Nephron (organoid): ENCODE measurements around the gene PACRG.

Experiments
- H3K27ac Mint-ChIP-seq, 3 experiments: 2 replicates each; pipeline ENCODE4 v1.8.0; 2020; ENCODE audit warnings: mixed read lengths in 3 of 3, mild to moderate bottlenecking in 2 of 3, moderate library complexity in 1 of 3
- H3K27me3 Mint-ChIP-seq: 2 replicates; pipeline ENCODE4 v1.8.0; 2021; ENCODE audit warnings: low read depth, mild to moderate bottlenecking, moderate library complexity, mixed read lengths
- H3K36me3 Mint-ChIP-seq: 2 replicates; pipeline ENCODE4 v1.8.0; 2020; ENCODE audit warnings: low read depth, mixed read lengths
- H3K4me1 Mint-ChIP-seq: 2 replicates; pipeline ENCODE4 v1.8.0; 2020; ENCODE audit warnings: mixed read lengths
- H3K4me3 Mint-ChIP-seq, 3 experiments: 2 replicates each; pipeline ENCODE4 v1.8.0; 2020; ENCODE audit warnings: mild to moderate bottlenecking in 3 of 3, mixed read lengths in 3 of 3, moderate library complexity in 2 of 3
- H3K9me3 Mint-ChIP-seq: 2 replicates; pipeline ENCODE4 v1.8.0; 2020; ENCODE audit warnings: mixed read lengths
- TF ChIP-seq, protein P1 (sequence below), 3 experiments: fragments of 200-600 bp; sonication (generic); IDR thresholded peaks; one replicate each; pipeline ENCODE4 v1.5.0; 2021; ENCODE audit warnings: antibody characterized with exemption in 3 of 3; ENCODE audit not compliant: unreplicated experiment in 3 of 3

The PACRG gene

GRCh38 chr6:163176097-163176496, 448.3 kb downstream of the PACRG start:
- Mint-ChIP-seq H3K9me3 (no peaks in the 10 kb centered on the region), H3K4me1 (peaks cover 12% of the 10 kb centered on the region), H3K27ac (no peak overlapping the region), H3K4me3 (no peak overlapping the region), H3K27me3 (no peaks in the 10 kb centered on the region), H3K36me3 (no peaks in the 10 kb centered on the region)
- TF ChIP-seq, protein P1, sequence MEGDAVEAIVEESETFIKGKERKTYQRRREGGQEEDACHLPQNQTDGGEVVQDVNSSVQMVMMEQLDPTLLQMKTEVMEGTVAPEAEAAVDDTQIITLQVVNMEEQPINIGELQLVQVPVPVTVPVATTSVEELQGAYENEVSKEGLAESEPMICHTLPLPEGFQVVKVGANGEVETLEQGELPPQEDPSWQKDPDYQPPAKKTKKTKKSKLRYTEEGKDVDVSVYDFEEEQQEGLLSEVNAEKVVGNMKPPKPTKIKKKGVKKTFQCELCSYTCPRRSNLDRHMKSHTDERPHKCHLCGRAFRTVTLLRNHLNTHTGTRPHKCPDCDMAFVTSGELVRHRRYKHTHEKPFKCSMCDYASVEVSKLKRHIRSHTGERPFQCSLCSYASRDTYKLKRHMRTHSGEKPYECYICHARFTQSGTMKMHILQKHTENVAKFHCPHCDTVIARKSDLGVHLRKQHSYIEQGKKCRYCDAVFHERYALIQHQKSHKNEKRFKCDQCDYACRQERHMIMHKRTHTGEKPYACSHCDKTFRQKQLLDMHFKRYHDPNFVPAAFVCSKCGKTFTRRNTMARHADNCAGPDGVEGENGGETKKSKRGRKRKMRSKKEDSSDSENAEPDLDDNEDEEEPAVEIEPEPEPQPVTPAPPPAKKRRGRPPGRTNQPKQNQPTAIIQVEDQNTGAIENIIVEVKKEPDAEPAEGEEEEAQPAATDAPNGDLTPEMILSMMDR (IDR thresholded peaks at IDR 0.05; ENCODE audit: unreplicated experiment in 3 of 3): no peak

- TF ChIP-seq, protein P1 (IDR thresholded peaks at IDR 0.05; ENCODE audit: unreplicated experiment in 3 of 3): no peak
- peaks cover 12% of the 10 kb centered on the region for H3K4me1 Mint-ChIP-seq
- no peaks in the 10 kb centered on the region for H3K36me3 Mint-ChIP-seq
- no peaks in the 10 kb centered on the region for H3K27me3 Mint-ChIP-seq
- H3K9me3 Mint-ChIP-seq: no peaks in the 10 kb centered on the region
- H3K4me3 Mint-ChIP-seq: no peak overlapping the region
- peak overlapping the region in 1 of 3 experiments; percentile 18 for H3K27ac Mint-ChIP-seq
These were observed 449.2 kb downstream of the PACRG start for GRCh38 chr6:163177007-163177406.

DNA sequence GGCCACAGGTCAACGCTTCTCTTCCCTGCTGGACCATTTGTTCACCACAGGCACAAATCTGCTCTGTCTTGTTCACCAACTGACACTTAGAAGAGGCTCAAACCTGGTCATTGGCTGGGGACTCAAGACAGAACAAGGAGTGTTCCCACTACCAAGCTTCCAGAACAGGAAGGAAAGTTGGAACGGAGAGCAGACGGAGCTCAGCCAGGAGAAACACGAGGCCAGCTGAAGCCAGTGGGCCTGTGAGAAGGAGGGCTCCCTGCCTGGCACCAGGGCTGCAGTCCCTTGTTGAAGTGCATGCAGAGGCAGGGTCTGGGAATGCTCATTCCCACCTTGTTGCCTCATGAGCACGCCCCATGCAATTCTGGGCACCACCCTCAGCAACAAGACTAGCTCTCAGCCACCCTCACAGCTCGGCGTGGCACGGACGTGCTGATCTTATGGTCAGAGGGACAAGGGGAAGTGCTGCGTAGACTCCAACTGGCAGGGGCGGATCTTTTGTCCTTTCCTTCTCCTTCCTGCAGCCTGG, 450.2 kb downstream of the PACRG start:
- no peak overlapping the region for H3K27ac Mint-ChIP-seq
- H3K9me3 Mint-ChIP-seq: no peaks in the 10 kb centered on the region

GRCh38 chr6:163179061-163179460, 451.3 kb downstream of the PACRG start:
- Mint-ChIP-seq H3K36me3 (no peaks in the 10 kb centered on the region), H3K4me1 (peaks cover 12% of the 10 kb centered on the region), H3K4me3 (no peak overlapping the region), H3K27ac (no peak overlapping the region), H3K9me3 (no peaks in the 10 kb centered on the region), H3K27me3 (no peaks in the 10 kb centered on the region)
- TF ChIP-seq, protein P1 (IDR thresholded peaks at IDR 0.05; ENCODE audit: unreplicated experiment in 3 of 3): no peak

More for the DNA sequence above, 450.2 kb downstream of the PACRG start:
- TF ChIP-seq, protein P1 (IDR thresholded peaks at IDR 0.05; ENCODE audit: unreplicated experiment in 3 of 3): no peak
- Mint-ChIP-seq H3K4me1 (peaks cover 12% of the 10 kb centered on the region), H3K27me3 (no peaks in the 10 kb centered on the region), H3K36me3 (no peaks in the 10 kb centered on the region), H3K4me3 (no peak overlapping the region)

GRCh38 chr6:163179721-163180120, 451.9 kb downstream of the PACRG start:
- Mint-ChIP-seq H3K27ac (no peak overlapping the region), H3K27me3 (no peaks in the 10 kb centered on the region), H3K4me3 (no peak overlapping the region), H3K9me3 (no peaks in the 10 kb centered on the region), H3K36me3 (no peaks in the 10 kb centered on the region), H3K4me1 (peaks cover 12% of the 10 kb centered on the region)
- TF ChIP-seq, protein P1 (IDR thresholded peaks at IDR 0.05; ENCODE audit: unreplicated experiment in 3 of 3): no peak

GRCh38 chr6:163180874-163181541, 453.2 kb downstream of the PACRG start:
- TF ChIP-seq, protein P1 (IDR thresholded peaks at IDR 0.05; ENCODE audit: unreplicated experiment in 3 of 3): peak; percentile 39 to 63 (median 39)
- H3K36me3 Mint-ChIP-seq: no peaks in the 10 kb centered on the region
- peaks cover 4% of the 10 kb centered on the region for H3K27me3 Mint-ChIP-seq
- no peaks in the 10 kb centered on the region for H3K9me3 Mint-ChIP-seq
- H3K4me3 Mint-ChIP-seq: no peak overlapping the region
- no peak overlapping the region for H3K27ac Mint-ChIP-seq
- H3K4me1 Mint-ChIP-seq: peaks cover 12% of the 10 kb centered on the region
